ENCODE measurements around the gene COL6A2. TPM values are rescaled to one million over a fixed set of nuclear protein-coding genes. Genes with fewer than 3 reads are reported as not detected.

The COL6A2 gene
- total RNA-seq, 1 donor from 2014 or later = 32.0 TPM

DNA sequence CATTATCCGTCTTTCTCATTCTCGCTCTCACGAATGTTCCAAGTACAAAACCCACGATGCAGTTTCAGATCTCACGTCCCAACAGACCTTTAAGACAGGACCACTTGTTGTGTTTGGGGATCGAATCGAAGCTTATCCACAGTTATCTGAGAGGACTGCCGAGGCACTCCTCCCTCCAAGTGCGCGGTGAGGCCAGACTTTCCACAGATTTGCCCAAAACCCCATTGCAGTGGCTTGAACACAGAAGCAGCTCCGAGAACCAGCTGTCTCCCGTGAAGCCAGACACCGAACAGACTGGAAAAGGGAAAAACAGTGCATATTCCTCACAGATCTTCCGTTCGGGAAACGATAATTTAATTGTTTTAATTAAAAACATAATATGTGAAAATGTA is 46.5 kb upstream of the COL6A2 start:
- no peak overlapping the region for H3K4me3 Mint-ChIP-seq (ENCODE audit: low read depth)
- H3K27ac Mint-ChIP-seq = no peak overlapping the region

DNA sequence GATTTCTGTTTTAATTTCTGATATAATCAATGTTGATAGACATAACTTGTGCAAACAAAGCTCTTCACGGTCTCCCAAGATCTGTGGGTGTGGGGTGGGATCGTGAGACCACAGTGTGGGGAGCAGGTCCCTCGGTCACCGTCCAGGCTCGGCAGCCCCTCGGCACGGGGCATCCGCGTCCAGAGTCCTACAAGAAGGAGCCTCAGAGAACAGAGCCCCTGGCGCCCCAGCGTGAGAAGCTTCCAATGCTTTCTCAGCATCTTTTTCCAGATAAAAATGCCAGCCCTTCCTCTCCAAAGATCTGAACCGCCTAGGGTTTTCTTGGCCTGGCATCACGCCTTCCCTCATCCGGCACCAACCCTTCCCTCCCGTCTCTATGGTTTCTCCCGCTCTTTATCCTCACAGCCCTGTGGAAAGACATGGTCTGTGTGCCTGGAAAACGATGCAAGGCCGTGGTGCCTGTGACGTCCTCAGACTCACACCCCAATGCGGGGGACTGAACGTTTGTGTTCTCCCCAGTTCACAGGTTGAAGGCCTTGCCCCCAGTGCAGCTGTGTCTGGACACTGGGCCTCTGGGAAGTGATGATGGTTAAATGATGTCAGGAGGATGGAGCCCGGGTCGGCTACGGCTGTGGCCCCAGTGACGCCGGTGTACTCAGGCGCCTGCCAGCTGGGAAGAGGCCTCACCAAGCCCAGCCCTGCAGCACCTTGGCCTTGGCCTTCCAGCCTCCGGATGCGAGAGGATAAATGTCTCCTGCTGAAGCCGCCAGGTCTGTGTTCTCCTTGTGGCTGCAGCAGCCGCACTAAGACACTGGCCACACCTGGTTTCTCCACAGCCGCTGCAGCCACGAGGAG is 45.9 kb upstream of the COL6A2 start:
- no peak overlapping the region for H3K4me3 Mint-ChIP-seq (ENCODE audit: low read depth)
- TF ChIP-seq, protein P1, sequence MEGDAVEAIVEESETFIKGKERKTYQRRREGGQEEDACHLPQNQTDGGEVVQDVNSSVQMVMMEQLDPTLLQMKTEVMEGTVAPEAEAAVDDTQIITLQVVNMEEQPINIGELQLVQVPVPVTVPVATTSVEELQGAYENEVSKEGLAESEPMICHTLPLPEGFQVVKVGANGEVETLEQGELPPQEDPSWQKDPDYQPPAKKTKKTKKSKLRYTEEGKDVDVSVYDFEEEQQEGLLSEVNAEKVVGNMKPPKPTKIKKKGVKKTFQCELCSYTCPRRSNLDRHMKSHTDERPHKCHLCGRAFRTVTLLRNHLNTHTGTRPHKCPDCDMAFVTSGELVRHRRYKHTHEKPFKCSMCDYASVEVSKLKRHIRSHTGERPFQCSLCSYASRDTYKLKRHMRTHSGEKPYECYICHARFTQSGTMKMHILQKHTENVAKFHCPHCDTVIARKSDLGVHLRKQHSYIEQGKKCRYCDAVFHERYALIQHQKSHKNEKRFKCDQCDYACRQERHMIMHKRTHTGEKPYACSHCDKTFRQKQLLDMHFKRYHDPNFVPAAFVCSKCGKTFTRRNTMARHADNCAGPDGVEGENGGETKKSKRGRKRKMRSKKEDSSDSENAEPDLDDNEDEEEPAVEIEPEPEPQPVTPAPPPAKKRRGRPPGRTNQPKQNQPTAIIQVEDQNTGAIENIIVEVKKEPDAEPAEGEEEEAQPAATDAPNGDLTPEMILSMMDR (IDR thresholded peaks at IDR 0.05; ENCODE audit: unreplicated experiment) = no peak
- DNase-seq (ENCODE audit: low spot score, unreplicated experiment) = peak; percentile 6

More for the DNA sequence above, 46.5 kb upstream of the COL6A2 start:
- no peak for DNase-seq (ENCODE audit: low spot score, unreplicated experiment)
- Mint-ChIP-seq H3K4me1 (ENCODE audit: low read depth) (peaks cover 5% of the 10 kb centered on the region), H3K27me3 (peaks cover 14% of the 10 kb centered on the region), H3K36me3 (ENCODE audit: insufficient read depth) (no peaks in the 10 kb centered on the region), H3K9me3 (ENCODE audit: low read depth) (no peaks in the 10 kb centered on the region)
- TF ChIP-seq, protein P1 (IDR thresholded peaks at IDR 0.05; ENCODE audit: unreplicated experiment) = no peak

DNA sequence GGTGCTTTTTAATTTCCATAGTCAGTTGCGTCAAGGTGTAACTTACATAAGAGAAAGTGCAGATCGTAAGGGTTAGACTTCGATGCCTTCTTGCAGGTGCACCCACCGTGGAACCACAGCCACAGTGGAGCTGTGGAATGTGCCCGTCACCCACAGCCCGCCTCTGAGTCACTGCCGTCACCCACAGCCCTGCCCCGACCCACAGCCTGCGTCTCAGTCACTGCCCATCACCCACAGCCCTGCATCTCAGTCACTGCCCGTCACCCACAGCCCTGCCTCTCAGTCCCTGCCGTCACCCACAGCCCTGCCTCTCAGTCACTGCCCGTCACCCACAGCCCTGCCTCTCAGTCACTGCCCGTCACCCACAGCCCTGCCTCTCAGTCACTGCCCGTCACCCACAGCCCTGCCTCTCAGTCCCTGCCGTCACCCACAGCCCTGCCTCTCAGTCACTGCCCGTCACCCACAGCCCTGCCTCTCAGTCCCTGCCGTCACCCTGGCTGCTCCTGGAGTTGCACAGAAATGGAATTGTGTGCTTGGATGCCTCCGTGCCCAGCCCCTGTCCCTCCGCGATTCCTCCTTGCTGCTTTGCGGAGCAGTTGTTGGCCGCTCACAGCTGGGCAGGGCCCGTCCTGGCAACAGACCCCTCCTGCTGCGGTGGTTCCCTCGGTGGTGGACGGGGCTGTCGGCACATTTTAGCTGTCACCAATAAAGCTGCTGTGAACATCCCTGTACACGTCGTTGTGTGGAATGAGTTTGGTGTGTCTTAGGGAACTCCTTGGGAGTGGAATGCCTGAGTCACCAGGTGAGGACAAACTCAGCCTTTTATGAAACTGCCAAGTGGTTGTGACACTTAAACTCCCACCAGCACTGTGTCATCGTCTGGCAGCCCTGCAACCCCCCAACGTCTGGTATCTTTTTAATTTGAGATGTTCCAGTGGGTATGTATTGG is 44.9 kb upstream of the COL6A2 start:
- peaks cover 5% of the 10 kb centered on the region for H3K4me1 Mint-ChIP-seq (ENCODE audit: low read depth)
- peaks cover 14% of the 10 kb centered on the region for H3K27me3 Mint-ChIP-seq
- H3K9me3 Mint-ChIP-seq (ENCODE audit: low read depth) = no peaks in the 10 kb centered on the region
- no peak overlapping the region for H3K27ac Mint-ChIP-seq
- H3K36me3 Mint-ChIP-seq (ENCODE audit: insufficient read depth) = no peaks in the 10 kb centered on the region
- no peak for DNase-seq (ENCODE audit: low spot score, unreplicated experiment)
- no peak overlapping the region for H3K4me3 Mint-ChIP-seq (ENCODE audit: low read depth)
- TF ChIP-seq, protein P1 (IDR thresholded peaks at IDR 0.05; ENCODE audit: unreplicated experiment) = no peak

More for the DNA sequence above, 45.9 kb upstream of the COL6A2 start:
- Mint-ChIP-seq H3K4me1 (ENCODE audit: low read depth) (peaks cover 5% of the 10 kb centered on the region), H3K27me3 (peaks cover 14% of the 10 kb centered on the region), H3K36me3 (ENCODE audit: insufficient read depth) (no peaks in the 10 kb centered on the region), H3K27ac (no peak overlapping the region), H3K9me3 (ENCODE audit: low read depth) (no peaks in the 10 kb centered on the region)

DNA sequence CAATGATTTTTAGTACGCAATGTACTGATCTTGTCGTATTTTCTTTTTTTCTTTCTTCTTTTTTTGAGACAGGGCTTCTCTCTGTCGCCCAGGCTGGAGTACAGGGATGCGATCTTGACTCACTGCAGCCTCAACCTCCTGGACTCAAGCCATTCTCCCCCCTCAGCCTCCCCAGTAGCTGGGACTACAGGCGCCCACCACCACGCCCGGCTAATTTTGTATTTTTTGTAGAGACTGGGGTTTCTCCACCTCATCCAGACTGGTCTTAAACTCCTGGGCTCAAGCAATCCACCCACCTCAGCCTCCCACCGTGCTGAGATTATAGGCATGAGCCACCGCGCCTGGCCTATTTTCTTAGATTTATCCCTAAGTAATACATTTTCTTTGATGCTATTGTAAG is 43.9 kb upstream of the COL6A2 start:
- Mint-ChIP-seq H3K4me1 (ENCODE audit: low read depth) (peaks cover 5% of the 10 kb centered on the region), H3K27me3 (peaks cover 14% of the 10 kb centered on the region), H3K9me3 (ENCODE audit: low read depth) (no peaks in the 10 kb centered on the region), H3K27ac (no peak overlapping the region), H3K4me3 (ENCODE audit: low read depth) (no peak overlapping the region), H3K36me3 (ENCODE audit: insufficient read depth) (no peaks in the 10 kb centered on the region)
- peak; percentile 2 for DNase-seq (ENCODE audit: low spot score, unreplicated experiment)
- TF ChIP-seq, protein P1 (IDR thresholded peaks at IDR 0.05; ENCODE audit: unreplicated experiment) = no peak

DNA sequence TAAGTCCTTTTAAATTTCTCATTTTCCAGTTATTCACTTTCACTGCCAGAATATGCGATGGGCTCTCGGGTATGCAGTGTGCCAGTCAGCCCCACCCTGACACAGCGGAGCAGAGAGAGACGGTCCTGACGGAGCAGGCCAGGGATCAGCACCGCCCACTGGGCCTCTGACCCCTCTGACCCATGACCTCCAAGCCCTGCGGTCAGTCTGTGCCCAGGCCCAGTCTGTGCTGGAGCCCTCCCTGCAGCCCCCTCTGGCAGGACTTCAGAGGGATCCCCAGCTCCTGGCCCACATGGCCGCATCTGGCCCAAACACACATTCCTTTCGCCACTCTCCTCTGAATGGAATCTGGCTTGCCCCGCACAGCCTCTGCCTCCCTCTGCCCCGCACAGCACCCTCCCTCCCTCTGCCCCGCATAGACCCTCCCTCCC is 43.4 kb upstream of the COL6A2 start:
- DNase-seq (ENCODE audit: low spot score, unreplicated experiment) = peak; percentile 8
- H3K27ac Mint-ChIP-seq = no peak overlapping the region
- TF ChIP-seq, protein P1 (IDR thresholded peaks at IDR 0.05; ENCODE audit: unreplicated experiment) = no peak
- H3K4me3 Mint-ChIP-seq (ENCODE audit: low read depth) = no peak overlapping the region
- H3K36me3 Mint-ChIP-seq (ENCODE audit: insufficient read depth) = no peaks in the 10 kb centered on the region
- peaks cover 4% of the 10 kb centered on the region for H3K9me3 Mint-ChIP-seq (ENCODE audit: low read depth)
- H3K4me1 Mint-ChIP-seq (ENCODE audit: low read depth) = peaks cover 2% of the 10 kb centered on the region
- peaks cover 16% of the 10 kb centered on the region for H3K27me3 Mint-ChIP-seq

Measured in progenitor cell of endocrine pancreas (in vitro differentiated cells).